Keratinocyte (primary cell): ENCODE measurements around the gene GFOD2.

Experiments used
- CTCF ChIP-seq, 3 experiments: IDR thresholded peaks in 1 of 3; conservative IDR thresholded peaks in 1 of 3; optimal IDR thresholded peaks in 1 of 3; 2 replicates in 2 of 3; 3 replicates in 1 of 3; pipeline versions ENCODE3 to v1.5.1; 2011; ENCODE audit warnings: low read length in 3 of 3, mild to moderate bottlenecking in 3 of 3, moderate library complexity in 2 of 3, control low read depth in 1 of 3, inconsistent platforms in 1 of 3; ENCODE audit not compliant: insufficient read depth in 2 of 3; ENCODE audit errors: extremely low read depth in 1 of 3
- EZH2 ChIP-seq: IDR thresholded peaks from one replicate; pipeline ENCODE4 v1.6.1; 2012; ENCODE audit warnings: inconsistent platforms, mild to moderate bottlenecking, low read length, moderate library complexity

GRCh38 chr16:67641779-67642708 lies 77.1 kb downstream of the GFOD2 start:
- no peak for TF ChIP-seq CTCF (optimal IDR thresholded peaks at IDR 0.05 in 1 of 3, IDR thresholded peaks at IDR 0.05 in 1 of 3, conservative IDR thresholded peaks at IDR 0.05 in 1 of 3; ENCODE audit: extremely low read depth in 1 of 3, insufficient read depth in 2 of 3, low read length in 3 of 3)
- no peak for TF ChIP-seq EZH2
